ENCODE measurements around the gene LRRFIP2.

Gene LRRFIP2

GRCh38 chr3:37190667-37191066, 16.3 kb upstream of the LRRFIP2 start:
- H3K9me3 ChIP-seq (ENCODE audit: control insufficient read depth in 2 of 2, low read length in 2 of 2): no peaks in the 10 kb centered on the region
- H3K4me1 ChIP-seq (ENCODE audit: control insufficient read depth in 2 of 2, insufficient read depth in 2 of 2, low read length in 2 of 2): no peaks in the 10 kb centered on the region
- H3K27ac ChIP-seq (ENCODE audit: low read depth in 2 of 2, low read length in 2 of 2): no peak overlapping the region
- no peak overlapping the region for H3K9ac ChIP-seq (ENCODE audit: low read depth in 1 of 2, low read length in 2 of 2)
- H3K4me3 ChIP-seq (ENCODE audit: low read length in 2 of 2): no peak overlapping the region
- H3K36me3 ChIP-seq (ENCODE audit: control insufficient read depth in 2 of 2, insufficient read depth in 2 of 2, low read length in 2 of 2): no peaks in the 10 kb centered on the region
- H3K27me3 ChIP-seq (ENCODE audit: control insufficient read depth in 2 of 2, insufficient read depth in 2 of 2, low read length in 2 of 2): no peaks in the 10 kb centered on the region

DNA sequence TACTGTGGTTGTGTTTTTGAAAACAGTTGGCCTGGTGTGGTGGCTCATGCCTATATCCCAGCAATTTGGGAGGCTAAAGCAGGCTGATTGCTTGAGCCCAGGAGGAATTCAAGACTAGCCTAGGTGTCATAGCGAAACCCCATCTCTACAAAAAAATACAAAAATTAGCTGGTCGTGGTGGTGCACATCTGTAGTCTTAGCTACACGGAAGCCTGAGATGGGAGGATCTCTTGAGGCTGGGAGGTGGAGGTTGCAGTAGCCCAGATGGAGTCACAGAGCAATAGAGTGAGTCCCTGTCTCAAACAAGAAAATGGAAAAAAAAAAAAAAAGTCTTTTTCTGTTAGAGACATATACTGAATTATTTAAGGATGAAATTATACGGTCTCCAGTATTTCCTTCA, 14.7 kb upstream of the LRRFIP2 start:
- Histone ChIP-seq H3K4me3 (ENCODE audit: low read length in 2 of 2) (no peak overlapping the region), H3K9ac (ENCODE audit: low read depth in 1 of 2, low read length in 2 of 2) (no peak overlapping the region), H3K9me3 (ENCODE audit: control insufficient read depth in 2 of 2, low read length in 2 of 2) (no peaks in the 10 kb centered on the region), H3K27ac (ENCODE audit: low read depth in 2 of 2, low read length in 2 of 2) (no peak overlapping the region), H3K27me3 (ENCODE audit: control insufficient read depth in 2 of 2, insufficient read depth in 2 of 2, low read length in 2 of 2) (no peaks in the 10 kb centered on the region), H3K4me1 (ENCODE audit: control insufficient read depth in 2 of 2, insufficient read depth in 2 of 2, low read length in 2 of 2) (no peaks in the 10 kb centered on the region), H3K36me3 (ENCODE audit: control insufficient read depth in 2 of 2, insufficient read depth in 2 of 2, low read length in 2 of 2) (no peaks in the 10 kb centered on the region)

DNA sequence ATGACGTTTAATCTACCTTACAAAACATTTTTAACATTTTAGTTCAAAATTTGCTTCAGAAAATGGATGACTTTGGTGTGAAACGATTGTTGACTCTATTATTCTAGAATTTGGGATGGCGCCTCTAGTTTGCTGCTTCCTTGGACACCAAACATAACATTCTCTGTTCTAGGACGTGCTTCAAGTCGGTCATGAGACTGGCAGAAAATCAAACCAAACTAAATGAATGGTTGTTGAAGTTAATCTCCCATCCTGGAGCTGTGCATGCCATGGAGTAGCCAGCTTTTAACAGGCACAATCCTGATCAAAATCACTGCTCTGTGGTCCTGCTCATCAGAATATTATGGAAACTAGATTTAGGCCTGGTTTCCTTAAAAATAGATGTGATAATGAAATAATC, 9.6 kb upstream of the LRRFIP2 start:
- Histone ChIP-seq H3K9ac (ENCODE audit: low read depth in 1 of 2, low read length in 2 of 2) (no peak overlapping the region), H3K36me3 (ENCODE audit: control insufficient read depth in 2 of 2, insufficient read depth in 2 of 2, low read length in 2 of 2) (no peaks in the 10 kb centered on the region), H3K9me3 (ENCODE audit: control insufficient read depth in 2 of 2, low read length in 2 of 2) (no peaks in the 10 kb centered on the region), H3K4me3 (ENCODE audit: low read length in 2 of 2) (no peak overlapping the region), H3K4me1 (ENCODE audit: control insufficient read depth in 2 of 2, insufficient read depth in 2 of 2, low read length in 2 of 2) (no peaks in the 10 kb centered on the region), H3K27ac (ENCODE audit: low read depth in 2 of 2, low read length in 2 of 2) (peak overlapping the region in 1 of 2 donors; percentile 0), H3K27me3 (ENCODE audit: control insufficient read depth in 2 of 2, insufficient read depth in 2 of 2, low read length in 2 of 2) (no peaks in the 10 kb centered on the region)

DNA sequence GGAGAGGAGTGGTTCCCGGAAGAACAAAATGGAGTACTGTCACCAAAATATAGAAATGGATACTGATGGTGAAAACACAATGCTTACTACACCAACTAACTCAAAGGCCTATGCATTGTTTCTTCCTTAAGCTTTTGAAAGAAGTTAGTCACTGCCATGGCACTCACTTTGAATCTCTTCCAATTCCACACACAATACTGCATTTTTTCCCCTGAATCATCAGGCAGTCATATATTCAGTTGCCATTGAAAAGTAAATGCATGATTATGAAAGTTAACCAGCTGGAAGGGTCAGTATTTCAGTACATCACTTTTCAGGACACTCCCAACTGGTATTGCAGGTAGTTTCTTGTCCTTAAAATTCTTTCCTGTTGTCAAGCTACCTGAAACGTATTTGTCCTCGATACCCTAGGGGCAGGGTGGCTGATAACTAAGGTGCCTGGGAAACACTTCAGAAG, 9.0 kb upstream of the LRRFIP2 start:
- Histone ChIP-seq H3K9me3 (ENCODE audit: control insufficient read depth in 2 of 2, low read length in 2 of 2) (no peaks in the 10 kb centered on the region), H3K4me3 (ENCODE audit: low read length in 2 of 2) (no peak overlapping the region), H3K27ac (ENCODE audit: low read depth in 2 of 2, low read length in 2 of 2) (peak overlapping the region in 1 of 2 donors; percentile 0), H3K36me3 (ENCODE audit: control insufficient read depth in 2 of 2, insufficient read depth in 2 of 2, low read length in 2 of 2) (no peaks in the 10 kb centered on the region), H3K4me1 (ENCODE audit: control insufficient read depth in 2 of 2, insufficient read depth in 2 of 2, low read length in 2 of 2) (no peaks in the 10 kb centered on the region), H3K9ac (ENCODE audit: low read depth in 1 of 2, low read length in 2 of 2) (no peak overlapping the region), H3K27me3 (ENCODE audit: control insufficient read depth in 2 of 2, insufficient read depth in 2 of 2, low read length in 2 of 2) (no peaks in the 10 kb centered on the region)

- Histone ChIP-seq H3K4me1 (ENCODE audit: control insufficient read depth in 2 of 2, insufficient read depth in 2 of 2, low read length in 2 of 2) (no peaks in the 10 kb centered on the region), H3K4me3 (ENCODE audit: low read length in 2 of 2) (no peak overlapping the region), H3K9me3 (ENCODE audit: control insufficient read depth in 2 of 2, low read length in 2 of 2) (no peaks in the 10 kb centered on the region), H3K36me3 (ENCODE audit: control insufficient read depth in 2 of 2, insufficient read depth in 2 of 2, low read length in 2 of 2) (no peaks in the 10 kb centered on the region), H3K9ac (ENCODE audit: low read depth in 1 of 2, low read length in 2 of 2) (no peak overlapping the region), H3K27ac (ENCODE audit: low read depth in 2 of 2, low read length in 2 of 2) (no peak overlapping the region), H3K27me3 (ENCODE audit: control insufficient read depth in 2 of 2, insufficient read depth in 2 of 2, low read length in 2 of 2) (no peaks in the 10 kb centered on the region)
Measured at GRCh38 chr3:37182816-37183215, 8.4 kb upstream of the LRRFIP2 start.

DNA sequence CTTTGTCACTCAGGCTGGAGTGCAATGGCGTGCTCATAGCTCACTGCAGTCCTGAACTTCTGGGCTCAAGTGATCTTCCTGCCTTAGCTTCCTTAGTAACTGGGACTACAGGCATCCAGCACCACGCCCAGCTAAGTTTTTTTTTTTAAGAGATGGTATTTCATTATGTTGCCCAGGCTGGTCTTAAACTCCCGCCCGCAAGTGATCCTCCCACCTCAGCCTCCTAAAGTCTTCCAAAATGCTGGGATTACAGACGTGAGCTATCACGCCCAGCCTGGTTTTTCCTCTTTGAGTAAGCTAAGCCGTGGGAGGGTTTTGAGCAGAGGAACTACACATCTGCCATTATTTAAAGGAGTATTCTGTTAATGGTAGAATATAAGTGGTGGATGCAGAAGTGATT, 7.4 kb upstream of the LRRFIP2 start:
- no peak overlapping the region for H3K4me3 ChIP-seq (ENCODE audit: low read length in 2 of 2)
- peaks cover 8% of the 10 kb centered on the region in 2 donors for H3K4me1 ChIP-seq (ENCODE audit: control insufficient read depth in 2 of 2, insufficient read depth in 2 of 2, low read length in 2 of 2)
- H3K27ac ChIP-seq (ENCODE audit: low read depth in 2 of 2, low read length in 2 of 2): no peak overlapping the region
- no peaks in the 10 kb centered on the region for H3K9me3 ChIP-seq (ENCODE audit: control insufficient read depth in 2 of 2, low read length in 2 of 2)
- H3K36me3 ChIP-seq (ENCODE audit: control insufficient read depth in 2 of 2, insufficient read depth in 2 of 2, low read length in 2 of 2): no peaks in the 10 kb centered on the region
- H3K27me3 ChIP-seq (ENCODE audit: control insufficient read depth in 2 of 2, insufficient read depth in 2 of 2, low read length in 2 of 2): no peaks in the 10 kb centered on the region
- H3K9ac ChIP-seq (ENCODE audit: low read depth in 1 of 2, low read length in 2 of 2): no peak overlapping the region

DNA sequence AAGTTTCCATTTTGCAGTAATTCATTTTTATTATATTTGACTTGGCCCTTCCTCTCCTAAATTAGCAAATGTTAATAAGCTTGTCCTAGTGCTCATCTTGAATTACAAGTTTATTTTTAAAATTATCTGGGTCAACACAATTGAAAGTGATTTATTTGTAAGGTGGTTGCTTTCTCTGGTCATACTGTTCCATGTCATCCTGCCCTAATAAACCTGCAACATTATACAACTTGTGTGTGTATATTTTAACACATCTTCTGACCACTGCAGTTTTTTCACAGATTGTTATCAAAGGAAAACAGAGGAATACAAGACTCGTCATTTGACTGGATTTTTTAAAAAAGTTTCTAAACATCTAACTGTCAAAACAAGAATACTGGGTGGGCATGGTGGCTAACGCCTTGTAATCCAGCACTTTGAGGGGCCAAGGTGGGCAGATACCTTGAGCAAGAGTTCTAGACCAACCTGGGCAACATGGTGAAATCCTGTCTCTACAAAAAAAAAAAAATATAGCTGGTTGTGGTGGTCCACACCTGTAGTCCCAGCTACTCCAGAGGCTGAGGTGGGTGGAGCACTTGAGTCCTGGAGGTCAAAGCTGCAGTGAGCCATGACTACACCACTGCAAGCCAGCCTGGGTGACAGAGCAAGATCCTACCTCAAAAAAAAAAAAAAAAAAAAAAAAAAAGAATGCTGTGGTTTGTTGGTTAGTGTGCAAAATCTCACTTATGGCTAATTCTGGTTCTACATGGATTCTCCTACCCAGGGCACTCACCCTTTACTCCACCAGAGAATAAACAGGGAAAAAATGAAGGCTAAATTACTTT, 5.0 kb upstream of the LRRFIP2 start:
- Histone ChIP-seq H3K27ac (ENCODE audit: low read depth in 2 of 2, low read length in 2 of 2) (no peak overlapping the region), H3K9ac (ENCODE audit: low read depth in 1 of 2, low read length in 2 of 2) (no peak overlapping the region), H3K27me3 (ENCODE audit: control insufficient read depth in 2 of 2, insufficient read depth in 2 of 2, low read length in 2 of 2) (no peaks in the 10 kb centered on the region), H3K4me3 (ENCODE audit: low read length in 2 of 2) (no peak overlapping the region), H3K4me1 (ENCODE audit: control insufficient read depth in 2 of 2, insufficient read depth in 2 of 2, low read length in 2 of 2) (peaks cover 8% of the 10 kb centered on the region in 2 donors), H3K36me3 (ENCODE audit: control insufficient read depth in 2 of 2, insufficient read depth in 2 of 2, low read length in 2 of 2) (no peaks in the 10 kb centered on the region), H3K9me3 (ENCODE audit: control insufficient read depth in 2 of 2, low read length in 2 of 2) (no peaks in the 10 kb centered on the region)

GRCh38 chr3:37173806-37174205, 576 bp downstream of the LRRFIP2 start:
- Histone ChIP-seq H3K9me3 (ENCODE audit: control insufficient read depth in 2 of 2, low read length in 2 of 2) (no peaks in the 10 kb centered on the region), H3K27ac (ENCODE audit: low read depth in 2 of 2, low read length in 2 of 2) (peak overlapping the region in 1 of 2 donors; percentile 12), H3K36me3 (ENCODE audit: control insufficient read depth in 2 of 2, insufficient read depth in 2 of 2, low read length in 2 of 2) (peaks cover 6 to 12% of the 10 kb centered on the region in 2 donors), H3K4me1 (ENCODE audit: control insufficient read depth in 2 of 2, insufficient read depth in 2 of 2, low read length in 2 of 2) (peaks cover 28 to 43% of the 10 kb centered on the region in 2 donors), H3K4me3 (ENCODE audit: low read length in 2 of 2) (peak overlapping the region; percentile 92 to 97), H3K9ac (ENCODE audit: low read depth in 1 of 2, low read length in 2 of 2) (peak overlapping the region; percentile 49 to 96), H3K27me3 (ENCODE audit: control insufficient read depth in 2 of 2, insufficient read depth in 2 of 2, low read length in 2 of 2) (no peaks in the 10 kb centered on the region)

DNA sequence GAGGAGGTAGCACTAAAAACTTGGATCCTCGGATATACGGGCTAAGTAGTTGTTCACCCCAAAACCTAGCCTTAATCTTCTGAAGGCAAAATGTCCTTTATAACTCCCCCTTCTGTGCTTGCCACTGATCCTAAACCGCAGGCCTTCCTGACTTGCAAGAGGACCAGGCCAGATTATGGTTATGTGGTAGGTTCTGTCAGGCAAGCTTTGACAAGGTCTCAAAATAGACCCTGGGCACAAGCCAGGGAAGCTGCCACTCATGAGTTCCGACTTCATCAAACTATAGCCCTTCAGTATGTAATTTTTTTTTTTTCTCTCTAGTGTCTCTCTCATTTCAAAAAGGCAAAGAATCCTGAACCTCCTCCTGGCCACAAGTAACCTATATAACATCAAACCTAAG, 3.2 kb downstream of the LRRFIP2 start:
- H3K4me3 ChIP-seq (ENCODE audit: low read length in 2 of 2): peak overlapping the region in 1 of 2 donors; percentile 22
- H3K9ac ChIP-seq (ENCODE audit: low read depth in 1 of 2, low read length in 2 of 2): peak overlapping the region; percentile 34 to 61
- H3K27ac ChIP-seq (ENCODE audit: low read depth in 2 of 2, low read length in 2 of 2): peak overlapping the region; percentile 80 to 90
- H3K36me3 ChIP-seq (ENCODE audit: control insufficient read depth in 2 of 2, insufficient read depth in 2 of 2, low read length in 2 of 2): peaks cover 6 to 12% of the 10 kb centered on the region in 2 donors
- H3K9me3 ChIP-seq (ENCODE audit: control insufficient read depth in 2 of 2, low read length in 2 of 2): no peaks in the 10 kb centered on the region
- H3K4me1 ChIP-seq (ENCODE audit: control insufficient read depth in 2 of 2, insufficient read depth in 2 of 2, low read length in 2 of 2): peaks cover 25 to 40% of the 10 kb centered on the region in 2 donors
- H3K27me3 ChIP-seq (ENCODE audit: control insufficient read depth in 2 of 2, insufficient read depth in 2 of 2, low read length in 2 of 2): no peaks in the 10 kb centered on the region

GRCh38 chr3:37170513-37170912, 3.9 kb downstream of the LRRFIP2 start:
- Histone ChIP-seq H3K9ac (ENCODE audit: low read depth in 1 of 2, low read length in 2 of 2) (peak overlapping the region; percentile 34 to 61), H3K36me3 (ENCODE audit: control insufficient read depth in 2 of 2, insufficient read depth in 2 of 2, low read length in 2 of 2) (peaks cover 6 to 12% of the 10 kb centered on the region in 2 donors), H3K27me3 (ENCODE audit: control insufficient read depth in 2 of 2, insufficient read depth in 2 of 2, low read length in 2 of 2) (no peaks in the 10 kb centered on the region), H3K27ac (ENCODE audit: low read depth in 2 of 2, low read length in 2 of 2) (peak overlapping the region; percentile 80 to 90), H3K4me3 (ENCODE audit: low read length in 2 of 2) (peak overlapping the region; percentile 22 to 41), H3K9me3 (ENCODE audit: control insufficient read depth in 2 of 2, low read length in 2 of 2) (no peaks in the 10 kb centered on the region), H3K4me1 (ENCODE audit: control insufficient read depth in 2 of 2, insufficient read depth in 2 of 2, low read length in 2 of 2) (peaks cover 25 to 40% of the 10 kb centered on the region in 2 donors)

Data from mucosa of rectum (tissue), 2 donors.